Measurements from ENCODE around the gene AP4B1.
"Not testable (repeated sequence)": the region's sequence is repeated elsewhere in the genome, so short reads cannot be mapped to it uniquely, and the experiment has no call there.

Gene AP4B1

GRCh38 chr1:113857776-113858175 is 46.8 kb downstream of the AP4B1 start:
- no peak for DNase-seq (ENCODE audit: low spot score)

DNA sequence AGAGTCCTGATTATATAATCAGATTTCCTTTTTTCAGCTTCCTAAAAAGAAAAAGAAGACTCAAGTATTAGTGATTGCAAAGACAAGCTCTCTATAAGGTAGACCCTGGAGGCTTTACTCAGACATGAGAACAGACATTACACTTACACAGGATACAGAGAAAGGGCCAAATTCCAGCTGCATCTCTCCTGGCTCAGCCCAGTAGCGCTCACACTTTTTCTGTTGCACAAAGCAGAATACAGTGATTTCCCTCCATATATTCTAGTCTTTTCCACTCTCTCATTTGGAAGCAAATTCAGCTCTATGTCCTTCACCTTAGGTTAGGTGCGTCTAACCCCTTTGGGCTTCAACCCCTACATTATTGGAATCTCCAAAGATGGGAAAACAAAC is 48.2 kb downstream of the AP4B1 start:
- no peak for DNase-seq (ENCODE audit: low spot score)

DNA sequence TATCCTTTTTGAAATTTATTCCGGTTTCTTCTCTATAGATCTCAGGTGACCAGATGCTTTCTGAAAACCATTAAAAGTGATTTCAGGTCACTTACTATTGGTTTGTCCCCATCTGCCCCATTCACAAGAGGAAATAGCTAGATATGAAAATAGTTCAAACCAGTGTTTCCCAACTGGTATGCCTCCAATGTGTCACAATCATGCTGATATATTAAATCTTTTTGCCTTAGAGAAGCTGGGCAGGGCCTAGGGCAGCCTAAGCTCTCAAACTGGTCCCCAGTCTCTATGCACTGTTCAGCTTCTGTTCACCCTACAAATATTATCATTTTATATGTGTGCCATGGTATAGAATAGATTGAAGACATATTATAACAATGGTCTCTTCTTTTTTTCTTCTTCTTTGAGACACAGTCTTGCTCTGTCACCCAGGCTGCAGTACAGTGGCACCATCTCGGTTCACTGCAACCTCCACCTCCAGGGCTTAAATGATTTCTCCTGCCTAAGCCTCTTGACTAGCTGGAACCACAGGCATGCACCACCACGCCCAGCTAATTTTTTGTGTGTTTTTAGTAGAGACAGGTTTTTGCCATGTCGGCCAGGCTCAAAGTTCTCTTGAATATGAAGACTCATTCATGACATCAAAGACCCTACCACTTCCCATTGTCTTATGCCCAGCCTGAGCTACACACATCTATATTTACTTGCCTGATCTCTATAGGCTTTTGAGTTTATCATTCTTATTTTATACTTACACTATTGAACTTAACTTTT is 48.8 kb downstream of the AP4B1 start:
- no peak for DNase-seq (ENCODE audit: low spot score)

DNA sequence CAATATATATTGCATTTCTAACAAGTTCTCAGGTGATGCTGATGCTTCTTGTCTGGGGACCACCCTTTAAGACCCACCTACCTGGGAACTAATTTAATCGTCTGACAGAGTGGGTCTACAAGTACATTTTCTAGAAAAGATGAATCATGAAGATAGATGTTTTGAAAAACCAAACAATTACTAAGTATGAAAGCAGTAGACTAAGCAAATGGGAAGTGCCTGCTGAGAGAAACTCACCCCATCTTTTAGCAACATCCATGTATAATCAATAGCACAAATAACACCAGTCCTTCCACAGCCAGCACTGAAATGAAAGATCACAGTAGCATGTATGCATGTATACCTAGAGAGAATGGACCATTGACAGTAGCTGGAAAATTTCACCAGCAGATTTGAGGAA is 50.4 kb downstream of the AP4B1 start:
- no peak for DNase-seq (ENCODE audit: low spot score)

- DNase-seq (ENCODE audit: low spot score) = not testable (repeated sequence)
These were observed 51.9 kb downstream of the AP4B1 start for GRCh38 chr1:113852694-113853093.

GRCh38 chr1:113850127-113850796 is 54.3 kb downstream of the AP4B1 start:
- DNase-seq (ENCODE audit: low spot score) = no peak

DNA sequence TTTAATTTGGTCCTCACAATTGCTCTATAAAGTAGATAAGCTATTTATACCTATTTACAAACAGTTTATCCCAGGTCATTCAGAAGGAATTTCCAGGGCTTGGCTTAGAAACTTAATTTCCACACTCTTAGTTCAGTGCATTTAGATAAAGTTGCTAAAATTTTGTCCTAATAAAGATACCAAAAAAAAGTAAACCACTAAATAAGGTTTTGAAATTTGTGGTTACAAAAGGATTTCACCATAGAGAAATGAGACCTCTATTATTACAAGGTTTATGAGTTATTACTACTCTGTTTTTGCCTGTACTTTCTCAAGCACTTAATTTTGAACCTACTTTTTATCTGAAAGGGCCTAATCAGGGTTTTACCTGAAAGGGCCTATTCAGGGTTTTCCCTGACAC is 55.5 kb downstream of the AP4B1 start:
- no peak for DNase-seq (ENCODE audit: low spot score)

DNA sequence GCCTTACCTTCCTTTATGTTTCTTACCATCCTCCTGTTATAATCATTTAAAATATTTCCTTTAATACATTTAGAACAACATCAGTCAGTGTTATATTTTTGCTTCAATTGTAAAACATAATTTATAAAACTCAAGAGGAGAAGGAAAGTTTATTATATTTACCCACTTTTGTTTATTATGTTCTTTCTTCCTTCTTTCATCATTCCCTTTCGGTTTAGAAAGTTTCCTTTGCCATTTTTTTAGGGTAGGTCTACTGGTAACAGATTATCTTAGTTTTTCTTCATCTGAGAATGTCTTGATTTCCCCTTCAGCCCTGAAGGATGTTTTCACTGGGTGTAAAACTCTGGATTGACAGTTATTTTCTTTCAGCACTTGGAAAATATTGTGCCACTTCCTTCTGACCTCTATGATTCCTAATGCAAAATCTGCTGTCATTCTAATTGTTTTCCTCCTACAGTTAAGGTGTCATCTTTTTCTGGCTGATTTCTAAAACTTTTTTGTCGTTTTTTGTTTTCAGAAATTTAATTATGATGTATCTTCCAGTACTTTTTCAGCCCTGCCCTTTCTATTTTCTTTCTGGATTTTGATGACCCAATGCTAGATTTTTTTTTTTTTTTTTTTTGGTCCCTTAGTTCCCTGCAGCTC is 58.1 kb downstream of the AP4B1 start:
- no peak for DNase-seq (ENCODE audit: low spot score)

Data from kidney tubule cell (primary cell).